C4-2B (cell line): ENCODE measurements around the gene PTPN18.

ENCODE experiments used
- CTCF ChIP-seq: fragments of 450-650 bp; conservative IDR thresholded peaks from 2 replicates; pipeline ENCODE4 v1.5.1; 2017; ENCODE audit warnings: mild to moderate bottlenecking
- ZFX ChIP-seq: fragments of 450-650 bp; IDR thresholded peaks from 2 replicates; pipeline ENCODE4 v1.6.1; 2017

GRCh38 chr2:130371723-130372054 lies 15.8 kb downstream of the PTPN18 start:
- TF ChIP-seq ZFX (no peak), CTCF (no peak)
